ENCODE data around the gene GBE1. TPM values are rescaled to one million over a fixed set of nuclear protein-coding genes. Genes with fewer than 3 reads are reported as not detected.

GBE1 gene
- total RNA-seq, 1 experiment from 2014 or later: 7.7 TPM

- no peak for DNase-seq
- H3K27me3 ChIP-seq (ENCODE audit: control insufficient read depth, insufficient read depth, low read length): no peaks in the 10 kb centered on the region
- H3K4me3 ChIP-seq (ENCODE audit: insufficient read depth, low read depth, low read length): no peak overlapping the region
- no peaks in the 10 kb centered on the region for H3K36me3 ChIP-seq (replicated peaks; ENCODE audit: control insufficient read depth, insufficient read depth, low read length)
These were observed 276.0 kb downstream of the GBE1 start for GRCh38 chr3:81485444-81485865.

- no peak for DNase-seq
- Histone ChIP-seq H3K4me3 (ENCODE audit: insufficient read depth, low read depth, low read length) (no peak overlapping the region), H3K27me3 (ENCODE audit: control insufficient read depth, insufficient read depth, low read length) (no peaks in the 10 kb centered on the region), H3K36me3 (replicated peaks; ENCODE audit: control insufficient read depth, insufficient read depth, low read length) (no peaks in the 10 kb centered on the region)
These were observed 276.9 kb downstream of the GBE1 start for GRCh38 chr3:81484520-81484919.

- Histone ChIP-seq H3K27me3 (ENCODE audit: control insufficient read depth, insufficient read depth, low read length) (no peaks in the 10 kb centered on the region), H3K4me3 (ENCODE audit: insufficient read depth, low read depth, low read length) (no peak overlapping the region), H3K36me3 (replicated peaks; ENCODE audit: control insufficient read depth, insufficient read depth, low read length) (no peaks in the 10 kb centered on the region)
- no peak for DNase-seq
These were observed 278.4 kb downstream of the GBE1 start for GRCh38 chr3:81483046-81483445.

- no peak for DNase-seq
- Histone ChIP-seq H3K4me3 (ENCODE audit: insufficient read depth, low read depth, low read length) (no peak overlapping the region), H3K27me3 (ENCODE audit: control insufficient read depth, insufficient read depth, low read length) (no peaks in the 10 kb centered on the region), H3K36me3 (replicated peaks; ENCODE audit: control insufficient read depth, insufficient read depth, low read length) (no peaks in the 10 kb centered on the region)
These were observed 283.7 kb downstream of the GBE1 start for GRCh38 chr3:81477740-81478139.

- H3K36me3 ChIP-seq (replicated peaks; ENCODE audit: control insufficient read depth, insufficient read depth, low read length): no peaks in the 10 kb centered on the region
- H3K4me3 ChIP-seq (ENCODE audit: insufficient read depth, low read depth, low read length): no peak overlapping the region
- H3K27me3 ChIP-seq (ENCODE audit: control insufficient read depth, insufficient read depth, low read length): no peaks in the 10 kb centered on the region
- DNase-seq: no peak
These were observed 284.8 kb downstream of the GBE1 start for GRCh38 chr3:81476692-81477091.

- no peak for DNase-seq
- Histone ChIP-seq H3K36me3 (replicated peaks; ENCODE audit: control insufficient read depth, insufficient read depth, low read length) (no peaks in the 10 kb centered on the region), H3K4me3 (ENCODE audit: insufficient read depth, low read depth, low read length) (no peak overlapping the region), H3K27me3 (ENCODE audit: control insufficient read depth, insufficient read depth, low read length) (no peaks in the 10 kb centered on the region)
These were observed 288.7 kb downstream of the GBE1 start for GRCh38 chr3:81472600-81473362.

- no peak for DNase-seq
- Histone ChIP-seq H3K27me3 (ENCODE audit: control insufficient read depth, insufficient read depth, low read length) (no peaks in the 10 kb centered on the region), H3K36me3 (replicated peaks; ENCODE audit: control insufficient read depth, insufficient read depth, low read length) (no peaks in the 10 kb centered on the region), H3K4me3 (ENCODE audit: insufficient read depth, low read depth, low read length) (no peak overlapping the region)
These were observed 290.7 kb downstream of the GBE1 start for GRCh38 chr3:81470524-81471278.

- no peak overlapping the region for H3K4me3 ChIP-seq (ENCODE audit: insufficient read depth, low read depth, low read length)
- no peaks in the 10 kb centered on the region for H3K27me3 ChIP-seq (ENCODE audit: control insufficient read depth, insufficient read depth, low read length)
- H3K36me3 ChIP-seq (replicated peaks; ENCODE audit: control insufficient read depth, insufficient read depth, low read length): no peaks in the 10 kb centered on the region
- no peak for DNase-seq
These were observed 293.1 kb downstream of the GBE1 start for GRCh38 chr3:81468391-81468790.

GRCh38 chr3:81466201-81466560, 295.3 kb downstream of the GBE1 start:
- H3K27me3 ChIP-seq (ENCODE audit: control insufficient read depth, insufficient read depth, low read length): no peaks in the 10 kb centered on the region
- H3K4me3 ChIP-seq (ENCODE audit: insufficient read depth, low read depth, low read length): no peak overlapping the region
- no peak for DNase-seq
- H3K36me3 ChIP-seq (replicated peaks; ENCODE audit: control insufficient read depth, insufficient read depth, low read length): no peaks in the 10 kb centered on the region

- no peak for DNase-seq
- no peaks in the 10 kb centered on the region for H3K36me3 ChIP-seq (replicated peaks; ENCODE audit: control insufficient read depth, insufficient read depth, low read length)
- no peak overlapping the region for H3K4me3 ChIP-seq (ENCODE audit: insufficient read depth, low read depth, low read length)
- no peaks in the 10 kb centered on the region for H3K27me3 ChIP-seq (ENCODE audit: control insufficient read depth, insufficient read depth, low read length)
These were observed 295.8 kb downstream of the GBE1 start for GRCh38 chr3:81465510-81466200.

- no peaks in the 10 kb centered on the region for H3K27me3 ChIP-seq (ENCODE audit: control insufficient read depth, insufficient read depth, low read length)
- no peak overlapping the region for H3K4me3 ChIP-seq (ENCODE audit: insufficient read depth, low read depth, low read length)
- H3K36me3 ChIP-seq (replicated peaks; ENCODE audit: control insufficient read depth, insufficient read depth, low read length): no peaks in the 10 kb centered on the region
- DNase-seq: no peak
These were observed 297.7 kb downstream of the GBE1 start for GRCh38 chr3:81463781-81464180.

GRCh38 chr3:81462921-81463320, 298.5 kb downstream of the GBE1 start:
- DNase-seq: no peak
- no peak overlapping the region for H3K4me3 ChIP-seq (ENCODE audit: insufficient read depth, low read depth, low read length)
- H3K36me3 ChIP-seq (replicated peaks; ENCODE audit: control insufficient read depth, insufficient read depth, low read length): no peaks in the 10 kb centered on the region
- H3K27me3 ChIP-seq (ENCODE audit: control insufficient read depth, insufficient read depth, low read length): no peaks in the 10 kb centered on the region

GRCh38 chr3:81459733-81460132, 301.7 kb downstream of the GBE1 start:
- Histone ChIP-seq H3K4me3 (ENCODE audit: insufficient read depth, low read depth, low read length) (no peak overlapping the region), H3K36me3 (replicated peaks; ENCODE audit: control insufficient read depth, insufficient read depth, low read length) (no peaks in the 10 kb centered on the region), H3K27me3 (ENCODE audit: control insufficient read depth, insufficient read depth, low read length) (no peaks in the 10 kb centered on the region)
- DNase-seq: no peak

GRCh38 chr3:81452418-81452817, 309.0 kb downstream of the GBE1 start:
- no peak for DNase-seq
- Histone ChIP-seq H3K36me3 (replicated peaks; ENCODE audit: control insufficient read depth, insufficient read depth, low read length) (no peaks in the 10 kb centered on the region), H3K4me3 (ENCODE audit: insufficient read depth, low read depth, low read length) (no peak overlapping the region), H3K27me3 (ENCODE audit: control insufficient read depth, insufficient read depth, low read length) (no peaks in the 10 kb centered on the region)

- Histone ChIP-seq H3K4me3 (ENCODE audit: insufficient read depth, low read depth, low read length) (no peak overlapping the region), H3K36me3 (replicated peaks; ENCODE audit: control insufficient read depth, insufficient read depth, low read length) (no peaks in the 10 kb centered on the region), H3K27me3 (ENCODE audit: control insufficient read depth, insufficient read depth, low read length) (no peaks in the 10 kb centered on the region)
- DNase-seq: no peak
These were observed 309.8 kb downstream of the GBE1 start for GRCh38 chr3:81451611-81452010.

Data from H7 (cell line).